Endothelial cell of umbilical vein (primary cell): ENCODE results near the gene WSB1.

Experiments
- EZH2 ChIP-seq: IDR thresholded peaks from 2 replicates; pipeline ENCODE4 v1.6.1; 2012; ENCODE audit warnings: borderline replicate concordance, low read depth, mild to moderate bottlenecking, moderate library complexity, low read length, inconsistent platforms; ENCODE audit not compliant: severe bottlenecking
- POLR2AphosphoS5 ChIP-seq: IDR thresholded peaks from 2 replicates; pipeline ENCODE4 v1.6.1; 2012; ENCODE audit warnings: low read depth, mild to moderate bottlenecking, control low read depth, low read length, moderate library complexity; ENCODE audit not compliant: insufficient read depth
- TF ChIP-seq, protein P1 (sequence below), 2 donors: IDR thresholded peaks; 1 replicate in 1 of 2; 2 replicates in 1 of 2; pipeline ENCODE4 v1.5.1; 2011; ENCODE audit warnings: low read length in 2 of 2, mild to moderate bottlenecking in 2 of 2, moderate library complexity in 2 of 2, control low read depth in 1 of 2, inconsistent platforms in 1 of 2, low read depth in 1 of 2; ENCODE audit not compliant: insufficient read depth in 1 of 2; ENCODE audit errors: extremely low read depth in 1 of 2

GRCh38 chr17:27326585-27326984 lies 32.7 kb downstream of the WSB1 start:
- TF ChIP-seq, protein P1, sequence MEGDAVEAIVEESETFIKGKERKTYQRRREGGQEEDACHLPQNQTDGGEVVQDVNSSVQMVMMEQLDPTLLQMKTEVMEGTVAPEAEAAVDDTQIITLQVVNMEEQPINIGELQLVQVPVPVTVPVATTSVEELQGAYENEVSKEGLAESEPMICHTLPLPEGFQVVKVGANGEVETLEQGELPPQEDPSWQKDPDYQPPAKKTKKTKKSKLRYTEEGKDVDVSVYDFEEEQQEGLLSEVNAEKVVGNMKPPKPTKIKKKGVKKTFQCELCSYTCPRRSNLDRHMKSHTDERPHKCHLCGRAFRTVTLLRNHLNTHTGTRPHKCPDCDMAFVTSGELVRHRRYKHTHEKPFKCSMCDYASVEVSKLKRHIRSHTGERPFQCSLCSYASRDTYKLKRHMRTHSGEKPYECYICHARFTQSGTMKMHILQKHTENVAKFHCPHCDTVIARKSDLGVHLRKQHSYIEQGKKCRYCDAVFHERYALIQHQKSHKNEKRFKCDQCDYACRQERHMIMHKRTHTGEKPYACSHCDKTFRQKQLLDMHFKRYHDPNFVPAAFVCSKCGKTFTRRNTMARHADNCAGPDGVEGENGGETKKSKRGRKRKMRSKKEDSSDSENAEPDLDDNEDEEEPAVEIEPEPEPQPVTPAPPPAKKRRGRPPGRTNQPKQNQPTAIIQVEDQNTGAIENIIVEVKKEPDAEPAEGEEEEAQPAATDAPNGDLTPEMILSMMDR (IDR thresholded peaks at IDR 0.05; ENCODE audit: extremely low read depth in 1 of 2, insufficient read depth in 1 of 2, low read depth in 1 of 2, low read length in 2 of 2) = no peak
- TF ChIP-seq POLR2AphosphoS5 (no peak), EZH2 (no peak)
